ENCODE data around the gene PARM1.

Gene PARM1

DNA sequence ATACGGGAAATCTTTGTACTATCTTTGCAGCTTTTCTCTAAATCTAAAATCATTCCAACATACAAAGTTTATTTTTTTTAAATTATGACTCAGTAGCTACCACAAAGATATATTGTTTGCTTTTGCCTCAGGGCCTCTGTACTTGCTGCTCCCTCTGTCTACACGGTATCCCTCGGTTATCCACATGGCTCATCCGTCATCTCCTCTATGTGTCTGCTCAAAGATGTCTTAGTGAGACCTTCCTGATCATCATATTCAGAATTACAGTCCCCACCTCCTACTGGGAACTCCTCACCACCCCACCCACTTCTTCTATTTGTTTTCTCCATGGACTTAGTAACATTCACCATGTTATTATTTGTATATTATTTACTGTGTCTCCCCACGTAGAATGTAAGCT, 107.8 kb downstream of the PARM1 start:
- no peaks in the 10 kb centered on the region for H3K9me3 ChIP-seq (ENCODE audit: control insufficient read depth, low read length)
- no peaks in the 10 kb centered on the region for H3K27me3 ChIP-seq (ENCODE audit: control insufficient read depth, insufficient read depth, low read length, poor library complexity, severe bottlenecking)
- 87 to 96% methylated on average over 4 of the region's 5 CpGs for WGBS, 2 experiments
- no peaks in the 10 kb centered on the region for H3K36me3 ChIP-seq (ENCODE audit: control insufficient read depth, insufficient read depth, low read length)
- H3K27ac ChIP-seq (ENCODE audit: insufficient read depth, low read depth, low read length, poor library complexity, severe bottlenecking), result no peak overlapping the region
- no peaks in the 10 kb centered on the region for H3K4me1 ChIP-seq (ENCODE audit: control insufficient read depth, insufficient read depth, low read length)
- no peak overlapping the region for H3K4me3 ChIP-seq (ENCODE audit: insufficient read depth, low read depth, low read length)

DNA sequence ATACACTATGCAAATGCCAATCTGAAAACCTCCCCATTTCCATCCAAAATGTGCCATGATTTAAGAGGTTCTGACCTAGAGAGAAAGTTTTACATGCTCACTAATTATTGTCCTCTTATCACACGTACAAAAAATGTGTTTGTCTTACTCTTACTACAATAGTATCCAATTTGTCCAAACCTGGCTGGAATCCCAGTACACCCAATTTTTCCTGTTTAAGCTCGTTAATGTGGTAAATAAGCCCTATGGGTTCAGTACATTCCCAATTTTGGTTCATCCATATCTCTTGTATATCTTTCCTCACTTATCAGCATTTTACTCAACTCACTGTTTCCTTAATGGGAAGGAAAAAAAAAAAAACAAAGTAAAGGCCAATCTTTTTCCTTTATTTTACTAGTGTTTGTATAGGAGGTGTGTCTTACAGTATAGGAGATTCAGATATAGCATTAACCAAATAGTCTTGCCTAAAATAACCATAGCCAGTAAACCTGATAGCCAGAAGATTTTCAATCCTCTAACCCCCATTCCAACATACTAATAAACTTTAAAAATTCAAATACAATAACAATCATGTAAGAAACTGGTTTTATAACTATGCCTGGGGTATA, 109.8 kb downstream of the PARM1 start:
- no peaks in the 10 kb centered on the region for H3K4me1 ChIP-seq (ENCODE audit: control insufficient read depth, insufficient read depth, low read length)
- WGBS, 2 experiments, result 95 to 100% methylated on average over 2 of the region's 2 CpGs
- H3K4me3 ChIP-seq (ENCODE audit: insufficient read depth, low read depth, low read length), result no peak overlapping the region
- H3K9me3 ChIP-seq (ENCODE audit: control insufficient read depth, low read length), result no peaks in the 10 kb centered on the region
- H3K27me3 ChIP-seq (ENCODE audit: control insufficient read depth, insufficient read depth, low read length, poor library complexity, severe bottlenecking), result no peaks in the 10 kb centered on the region
- no peak overlapping the region for H3K27ac ChIP-seq (ENCODE audit: insufficient read depth, low read depth, low read length, poor library complexity, severe bottlenecking)
- no peaks in the 10 kb centered on the region for H3K36me3 ChIP-seq (ENCODE audit: control insufficient read depth, insufficient read depth, low read length)

GRCh38 chr4:75046226-75046625, 113.3 kb downstream of the PARM1 start:
- WGBS, 2 experiments, result 96 to 100% methylated on average over 1 to 4 of the region's 4 CpGs
- no peak overlapping the region for H3K4me3 ChIP-seq (ENCODE audit: insufficient read depth, low read depth, low read length)
- no peak overlapping the region for H3K27ac ChIP-seq (ENCODE audit: insufficient read depth, low read depth, low read length, poor library complexity, severe bottlenecking)
- no peaks in the 10 kb centered on the region for H3K4me1 ChIP-seq (ENCODE audit: control insufficient read depth, insufficient read depth, low read length)
- no peaks in the 10 kb centered on the region for H3K9me3 ChIP-seq (ENCODE audit: control insufficient read depth, low read length)
- no peaks in the 10 kb centered on the region for H3K27me3 ChIP-seq (ENCODE audit: control insufficient read depth, insufficient read depth, low read length, poor library complexity, severe bottlenecking)
- no peaks in the 10 kb centered on the region for H3K36me3 ChIP-seq (ENCODE audit: control insufficient read depth, insufficient read depth, low read length)

- Histone ChIP-seq H3K27me3 (ENCODE audit: control insufficient read depth, insufficient read depth, low read length, poor library complexity, severe bottlenecking) (no peaks in the 10 kb centered on the region), H3K9me3 (ENCODE audit: control insufficient read depth, low read length) (no peaks in the 10 kb centered on the region), H3K36me3 (ENCODE audit: control insufficient read depth, insufficient read depth, low read length) (no peaks in the 10 kb centered on the region), H3K4me1 (ENCODE audit: control insufficient read depth, insufficient read depth, low read length) (no peaks in the 10 kb centered on the region), H3K4me3 (ENCODE audit: insufficient read depth, low read depth, low read length) (no peak overlapping the region), H3K27ac (ENCODE audit: insufficient read depth, low read depth, low read length, poor library complexity, severe bottlenecking) (no peak overlapping the region)
- 89 to 90% methylated on average over 2 of the region's 2 CpGs for WGBS, 2 experiments
Measured at GRCh38 chr4:75046641-75047040, 113.7 kb downstream of the PARM1 start.

DNA sequence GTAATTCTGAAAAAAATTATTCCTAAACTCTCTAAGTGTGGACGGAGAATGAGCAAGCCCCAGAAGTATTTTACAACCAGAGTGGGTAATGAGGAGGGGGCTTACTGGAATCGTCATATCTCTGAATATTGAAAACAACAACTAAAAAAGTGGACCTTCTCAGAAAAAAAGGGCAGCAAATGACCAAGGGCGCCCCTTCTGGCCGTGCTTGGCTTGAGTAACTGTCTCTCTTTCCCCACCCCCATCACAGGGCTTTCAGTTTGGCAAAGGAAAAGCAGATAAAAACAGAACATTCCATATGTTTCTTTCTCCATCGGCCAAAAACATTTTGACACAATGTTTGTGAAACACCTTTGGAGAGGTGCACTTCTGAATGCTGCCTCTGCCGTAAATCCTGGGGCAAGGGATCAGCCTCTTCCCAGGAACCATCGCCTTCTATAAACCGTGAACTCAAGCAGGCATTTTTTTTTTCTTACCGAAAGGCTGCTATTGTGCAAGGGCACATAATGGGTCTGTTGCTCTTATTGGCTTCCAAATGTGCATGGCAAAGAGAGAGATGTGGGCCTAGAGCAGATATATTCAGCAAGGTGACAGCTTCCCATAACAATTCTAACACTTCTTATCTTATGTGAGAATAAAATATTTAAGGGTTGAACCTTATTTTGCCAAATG, 115.4 kb downstream of the PARM1 start:
- WGBS, 2 experiments, result 70 to 75% methylated on average over 8 to 9 of the region's 9 CpGs
- Histone ChIP-seq H3K4me1 (ENCODE audit: control insufficient read depth, insufficient read depth, low read length) (no peaks in the 10 kb centered on the region), H3K27me3 (ENCODE audit: control insufficient read depth, insufficient read depth, low read length, poor library complexity, severe bottlenecking) (no peaks in the 10 kb centered on the region), H3K27ac (ENCODE audit: insufficient read depth, low read depth, low read length, poor library complexity, severe bottlenecking) (no peak overlapping the region), H3K36me3 (ENCODE audit: control insufficient read depth, insufficient read depth, low read length) (no peaks in the 10 kb centered on the region), H3K4me3 (ENCODE audit: insufficient read depth, low read depth, low read length) (no peak overlapping the region), H3K9me3 (ENCODE audit: control insufficient read depth, low read length) (no peaks in the 10 kb centered on the region)

GRCh38 chr4:75051431-75051830, 118.5 kb downstream of the PARM1 start:
- Histone ChIP-seq H3K27ac (ENCODE audit: insufficient read depth, low read depth, low read length, poor library complexity, severe bottlenecking) (no peak overlapping the region), H3K27me3 (ENCODE audit: control insufficient read depth, insufficient read depth, low read length, poor library complexity, severe bottlenecking) (no peaks in the 10 kb centered on the region), H3K4me1 (ENCODE audit: control insufficient read depth, insufficient read depth, low read length) (no peaks in the 10 kb centered on the region), H3K4me3 (ENCODE audit: insufficient read depth, low read depth, low read length) (no peak overlapping the region), H3K36me3 (ENCODE audit: control insufficient read depth, insufficient read depth, low read length) (no peaks in the 10 kb centered on the region), H3K9me3 (ENCODE audit: control insufficient read depth, low read length) (no peaks in the 10 kb centered on the region)
- WGBS, 2 experiments, result 86 to 93% methylated on average over 1 of the region's 1 CpG

DNA sequence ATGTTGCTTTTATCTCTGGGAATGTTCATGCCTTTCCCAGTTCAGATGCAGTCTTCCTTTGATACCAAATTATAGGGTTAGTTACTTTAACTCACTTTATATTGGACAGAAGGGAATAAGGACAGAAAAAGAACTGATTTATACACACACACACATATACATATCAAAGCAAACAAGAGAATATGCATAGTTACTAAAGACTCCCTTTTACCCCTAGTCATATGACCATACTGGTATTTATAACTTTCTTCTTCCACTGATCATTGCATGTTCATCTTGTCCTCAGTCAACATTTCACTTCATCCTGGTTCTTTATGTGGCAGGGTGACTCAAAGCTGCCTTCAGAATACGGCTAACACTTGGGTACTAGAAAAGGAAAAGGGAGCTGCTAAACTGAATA, 120.4 kb downstream of the PARM1 start:
- 90 to 100% methylated on average over 1 of the region's 1 CpG for WGBS, 2 experiments
- Histone ChIP-seq H3K27ac (ENCODE audit: insufficient read depth, low read depth, low read length, poor library complexity, severe bottlenecking) (no peak overlapping the region), H3K36me3 (ENCODE audit: control insufficient read depth, insufficient read depth, low read length) (no peaks in the 10 kb centered on the region)

DNA sequence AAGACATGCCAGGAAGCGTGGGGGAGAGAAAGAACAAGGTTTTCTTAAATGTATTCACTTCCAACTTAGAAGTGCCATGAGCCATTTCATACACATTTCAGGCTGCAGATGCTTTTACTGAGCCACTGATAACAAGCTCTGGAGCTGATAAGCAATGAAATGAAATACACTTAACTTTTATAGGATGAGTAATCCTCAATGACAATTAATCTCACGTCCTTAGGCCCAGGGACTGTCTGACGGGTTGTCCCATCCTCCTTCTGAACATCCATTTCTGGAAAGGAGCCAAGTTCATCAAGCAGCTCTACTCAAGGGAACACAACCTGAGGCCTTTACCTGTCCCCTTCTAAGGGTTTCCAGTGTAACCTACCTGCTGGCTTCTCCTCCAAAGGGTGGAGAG, 121.2 kb downstream of the PARM1 start:
- Histone ChIP-seq H3K27me3 (ENCODE audit: control insufficient read depth, insufficient read depth, low read length, poor library complexity, severe bottlenecking) (no peaks in the 10 kb centered on the region), H3K9me3 (ENCODE audit: control insufficient read depth, low read length) (no peaks in the 10 kb centered on the region), H3K27ac (ENCODE audit: insufficient read depth, low read depth, low read length, poor library complexity, severe bottlenecking) (no peak overlapping the region), H3K4me1 (ENCODE audit: control insufficient read depth, insufficient read depth, low read length) (no peaks in the 10 kb centered on the region), H3K36me3 (ENCODE audit: control insufficient read depth, insufficient read depth, low read length) (no peaks in the 10 kb centered on the region), H3K4me3 (ENCODE audit: insufficient read depth, low read depth, low read length) (no peak overlapping the region)
- 97 to 98% methylated on average over 3 of the region's 3 CpGs for WGBS, 2 experiments

More for the DNA sequence above, 120.4 kb downstream of the PARM1 start:
- no peaks in the 10 kb centered on the region for H3K4me1 ChIP-seq (ENCODE audit: control insufficient read depth, insufficient read depth, low read length)
- H3K9me3 ChIP-seq (ENCODE audit: control insufficient read depth, low read length), result no peaks in the 10 kb centered on the region
- no peak overlapping the region for H3K4me3 ChIP-seq (ENCODE audit: insufficient read depth, low read depth, low read length)
- H3K27me3 ChIP-seq (ENCODE audit: control insufficient read depth, insufficient read depth, low read length, poor library complexity, severe bottlenecking), result no peaks in the 10 kb centered on the region

DNA sequence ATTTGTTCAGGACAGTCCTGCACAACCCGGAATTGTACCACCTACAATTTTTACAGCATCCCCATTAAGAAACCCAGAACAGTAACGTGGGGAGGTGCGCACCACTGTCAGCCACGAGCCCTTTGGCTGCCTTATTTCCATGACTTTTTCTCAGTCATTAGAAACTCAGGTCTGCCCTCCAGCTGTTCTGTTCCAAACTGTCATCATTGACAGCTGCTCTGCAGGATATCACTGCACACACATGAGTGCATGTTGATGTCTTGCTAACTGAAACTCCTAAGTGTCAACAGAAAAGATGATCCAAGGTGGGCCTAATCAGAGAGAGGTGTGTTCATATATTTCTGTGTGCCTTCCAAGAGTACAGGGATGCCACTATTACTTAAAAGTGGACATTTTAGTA, 123.4 kb downstream of the PARM1 start:
- Histone ChIP-seq H3K36me3 (ENCODE audit: control insufficient read depth, insufficient read depth, low read length) (no peaks in the 10 kb centered on the region), H3K27ac (ENCODE audit: insufficient read depth, low read depth, low read length, poor library complexity, severe bottlenecking) (no peak overlapping the region), H3K4me1 (ENCODE audit: control insufficient read depth, insufficient read depth, low read length) (no peaks in the 10 kb centered on the region), H3K27me3 (ENCODE audit: control insufficient read depth, insufficient read depth, low read length, poor library complexity, severe bottlenecking) (no peaks in the 10 kb centered on the region), H3K9me3 (ENCODE audit: control insufficient read depth, low read length) (no peaks in the 10 kb centered on the region), H3K4me3 (ENCODE audit: insufficient read depth, low read depth, low read length) (no peak overlapping the region)
- WGBS, 2 experiments, result 89% methylated on average over 4 of the region's 4 CpGs

DNA sequence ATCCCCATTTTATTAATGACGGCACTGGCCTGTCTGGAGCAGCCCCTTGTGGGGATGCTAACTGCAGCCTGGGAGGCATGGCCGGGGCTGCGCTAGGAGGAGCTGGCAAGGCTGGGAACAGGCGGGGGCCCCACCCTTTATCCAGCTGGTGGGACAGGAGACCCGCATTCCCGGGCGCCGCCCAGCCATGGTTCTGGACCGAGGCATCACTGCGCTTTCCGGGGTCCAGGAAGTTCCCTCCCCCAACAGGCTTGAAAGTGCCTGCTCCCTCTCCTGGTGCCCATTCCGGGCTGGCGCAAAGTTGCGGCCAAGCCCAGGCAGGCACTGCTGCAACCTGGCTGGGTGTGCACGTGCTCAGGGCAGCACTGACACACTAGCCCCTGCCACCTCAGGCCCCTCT, 124.5 kb downstream of the PARM1 start:
- no peaks in the 10 kb centered on the region for H3K4me1 ChIP-seq (ENCODE audit: control insufficient read depth, insufficient read depth, low read length)
- no peak overlapping the region for H3K4me3 ChIP-seq (ENCODE audit: insufficient read depth, low read depth, low read length)
- WGBS, 2 experiments, result 94% methylated on average over 15 of the region's 15 CpGs
- no peak overlapping the region for H3K27ac ChIP-seq (ENCODE audit: insufficient read depth, low read depth, low read length, poor library complexity, severe bottlenecking)
- no peaks in the 10 kb centered on the region for H3K9me3 ChIP-seq (ENCODE audit: control insufficient read depth, low read length)
- no peaks in the 10 kb centered on the region for H3K36me3 ChIP-seq (ENCODE audit: control insufficient read depth, insufficient read depth, low read length)
- no peaks in the 10 kb centered on the region for H3K27me3 ChIP-seq (ENCODE audit: control insufficient read depth, insufficient read depth, low read length, poor library complexity, severe bottlenecking)
